Parathyroid adenoma (tissue), 2 donors: ENCODE measurements around the gene ALDH1L1.

Experiments used
- H2AFZ ChIP-seq: fragments of 300-600 bp; sonication (generic); one replicate; pipeline ENCODE4 v1.7.0; 2017; ENCODE audit warnings: antibody characterized with exemption, mild to moderate bottlenecking
- H3K27ac ChIP-seq: fragments of 300-600 bp; sonication (generic); one replicate; pipeline ENCODE4 v1.7.0; 2017
- H3K27me3 ChIP-seq: fragments of 300-600 bp; sonication (generic); one replicate; pipeline ENCODE4 v1.7.0; 2017; ENCODE audit warnings: low read length; ENCODE audit not compliant: control insufficient read depth, insufficient read depth
- H3K36me3 ChIP-seq: fragments of 300-600 bp; sonication (generic); one replicate; pipeline ENCODE4 v1.7.0; 2017; ENCODE audit warnings: low read length; ENCODE audit not compliant: control insufficient read depth, insufficient read depth
- H3K4me1 ChIP-seq: fragments of 300-600 bp; sonication (generic); one replicate; pipeline ENCODE4 v1.7.0; 2017; ENCODE audit warnings: control low read depth
- H3K4me2 ChIP-seq: fragments of 300-600 bp; sonication (generic); one replicate; pipeline ENCODE4 v1.7.0; 2017; ENCODE audit warnings: low read length
- H3K4me3 ChIP-seq: fragments of 300-600 bp; sonication (generic); one replicate; pipeline ENCODE4 v1.7.0; 2017; ENCODE audit warnings: low read depth, low read length
- H3K79me2 ChIP-seq: fragments of 300-600 bp; sonication (generic); one replicate; pipeline ENCODE4 v1.7.0; 2017; ENCODE audit warnings: control low read depth
- H3K9ac ChIP-seq: fragments of 300-600 bp; sonication (generic); one replicate; pipeline ENCODE4 v1.7.0; 2017; ENCODE audit warnings: mild to moderate bottlenecking
- H3K9me3 ChIP-seq: fragments of 300-600 bp; sonication (generic); one replicate; pipeline ENCODE4 v1.7.0; 2017; ENCODE audit warnings: low read length; ENCODE audit not compliant: control insufficient read depth
- CTCF ChIP-seq: fragments of 300-600 bp; sonication (generic); IDR thresholded peaks from one replicate; pipeline ENCODE4 v1.7.0; 2017; ENCODE audit warnings: antibody characterized with exemption, mild to moderate bottlenecking
- donor health status: primary hyperparathyroidism.

The ALDH1L1 gene

GRCh38 chr3:126057936-126058335, 122.5 kb downstream of the ALDH1L1 start:
- Histone ChIP-seq H3K9me3 (no peaks in the 10 kb centered on the region), H2AFZ (no peak overlapping the region), H3K36me3 (no peaks in the 10 kb centered on the region), H3K27me3 (no peaks in the 10 kb centered on the region), H3K4me3 (no peak overlapping the region), H3K4me1 (no peaks in the 10 kb centered on the region), H3K9ac (no peak overlapping the region), H3K79me2 (no peaks in the 10 kb centered on the region), H3K27ac (no peak overlapping the region), H3K4me2 (no peak overlapping the region)
- no peak for TF ChIP-seq CTCF

GRCh38 chr3:126057501-126057819, 122.9 kb downstream of the ALDH1L1 start:
- no peaks in the 10 kb centered on the region for H3K9me3 ChIP-seq
- H3K36me3 ChIP-seq = no peaks in the 10 kb centered on the region
- no peak for TF ChIP-seq CTCF
- no peak overlapping the region for H3K9ac ChIP-seq
- H3K27me3 ChIP-seq = no peaks in the 10 kb centered on the region
- H2AFZ ChIP-seq = no peak overlapping the region
- H3K79me2 ChIP-seq = no peaks in the 10 kb centered on the region
- no peak overlapping the region for H3K4me3 ChIP-seq
- H3K4me1 ChIP-seq = no peaks in the 10 kb centered on the region
- H3K27ac ChIP-seq = no peak overlapping the region
- no peak overlapping the region for H3K4me2 ChIP-seq

- no peaks in the 10 kb centered on the region for H3K27me3 ChIP-seq
- H3K36me3 ChIP-seq = no peaks in the 10 kb centered on the region
- no peaks in the 10 kb centered on the region for H3K79me2 ChIP-seq
- TF ChIP-seq CTCF = no peak
- H3K4me2 ChIP-seq = no peak overlapping the region
- H3K9me3 ChIP-seq = no peaks in the 10 kb centered on the region
- H2AFZ ChIP-seq = no peak overlapping the region
- no peaks in the 10 kb centered on the region for H3K4me1 ChIP-seq
- H3K27ac ChIP-seq = no peak overlapping the region
- H3K4me3 ChIP-seq = no peak overlapping the region
- H3K9ac ChIP-seq = no peak overlapping the region
These were observed 123.5 kb downstream of the ALDH1L1 start for GRCh38 chr3:126056681-126057500.

- TF ChIP-seq CTCF = no peak
- Histone ChIP-seq H3K4me3 (no peak overlapping the region), H3K4me1 (no peaks in the 10 kb centered on the region), H3K79me2 (no peaks in the 10 kb centered on the region), H3K27ac (no peak overlapping the region), H3K27me3 (no peaks in the 10 kb centered on the region), H3K9me3 (no peaks in the 10 kb centered on the region), H3K4me2 (no peak overlapping the region), H3K9ac (no peak overlapping the region), H3K36me3 (no peaks in the 10 kb centered on the region), H2AFZ (no peak overlapping the region)
These were observed 124.3 kb downstream of the ALDH1L1 start for GRCh38 chr3:126056088-126056487.

GRCh38 chr3:126054870-126055269, 125.5 kb downstream of the ALDH1L1 start:
- Histone ChIP-seq H3K4me1 (no peaks in the 10 kb centered on the region), H3K9me3 (no peaks in the 10 kb centered on the region), H3K4me2 (no peak overlapping the region), H3K27ac (no peak overlapping the region), H2AFZ (no peak overlapping the region), H3K36me3 (no peaks in the 10 kb centered on the region), H3K4me3 (no peak overlapping the region), H3K9ac (no peak overlapping the region), H3K79me2 (no peaks in the 10 kb centered on the region), H3K27me3 (no peaks in the 10 kb centered on the region)
- TF ChIP-seq CTCF = no peak
